ENCODE data around the gene PSEN2.

GRCh38 chr1:226827968-226828513 is 42.4 kb upstream of the PSEN2 start:
- TF ChIP-seq, protein P1, sequence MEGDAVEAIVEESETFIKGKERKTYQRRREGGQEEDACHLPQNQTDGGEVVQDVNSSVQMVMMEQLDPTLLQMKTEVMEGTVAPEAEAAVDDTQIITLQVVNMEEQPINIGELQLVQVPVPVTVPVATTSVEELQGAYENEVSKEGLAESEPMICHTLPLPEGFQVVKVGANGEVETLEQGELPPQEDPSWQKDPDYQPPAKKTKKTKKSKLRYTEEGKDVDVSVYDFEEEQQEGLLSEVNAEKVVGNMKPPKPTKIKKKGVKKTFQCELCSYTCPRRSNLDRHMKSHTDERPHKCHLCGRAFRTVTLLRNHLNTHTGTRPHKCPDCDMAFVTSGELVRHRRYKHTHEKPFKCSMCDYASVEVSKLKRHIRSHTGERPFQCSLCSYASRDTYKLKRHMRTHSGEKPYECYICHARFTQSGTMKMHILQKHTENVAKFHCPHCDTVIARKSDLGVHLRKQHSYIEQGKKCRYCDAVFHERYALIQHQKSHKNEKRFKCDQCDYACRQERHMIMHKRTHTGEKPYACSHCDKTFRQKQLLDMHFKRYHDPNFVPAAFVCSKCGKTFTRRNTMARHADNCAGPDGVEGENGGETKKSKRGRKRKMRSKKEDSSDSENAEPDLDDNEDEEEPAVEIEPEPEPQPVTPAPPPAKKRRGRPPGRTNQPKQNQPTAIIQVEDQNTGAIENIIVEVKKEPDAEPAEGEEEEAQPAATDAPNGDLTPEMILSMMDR (IDR thresholded peaks at IDR 0.05) = peak; percentile 97 to 98 (median 97)
- no peak for TF ChIP-seq POLR2A (IDR thresholded peaks at IDR 0.05; ENCODE audit: low read depth)

Measured in esophagus muscularis mucosa (tissue), 3 donors.